Brain pericyte (primary cell): Measurements from ENCODE around the gene KLHDC4.

Experiments used
- DNase-seq: peaks from one replicate; pipeline ENCODE4 v3.0.0-alpha.2; 2012; ENCODE audit warnings: low read depth, low spot score

The KLHDC4 gene

GRCh38 chr16:87661561-87661960 is 104.2 kb downstream of the KLHDC4 start:
- no peak for DNase-seq

- no peak for DNase-seq
Measured at GRCh38 chr16:87658564-87659225, 107.1 kb downstream of the KLHDC4 start.
